ENCODE results near the gene SLC45A1. TPM values are rescaled to one million over a fixed set of nuclear protein-coding genes. Genes with fewer than 3 reads are reported as not detected.

Gene SLC45A1
- total RNA-seq, 4 donors from 2014 or later = 0.84 to 4.1 (median 2.7) TPM

DNA sequence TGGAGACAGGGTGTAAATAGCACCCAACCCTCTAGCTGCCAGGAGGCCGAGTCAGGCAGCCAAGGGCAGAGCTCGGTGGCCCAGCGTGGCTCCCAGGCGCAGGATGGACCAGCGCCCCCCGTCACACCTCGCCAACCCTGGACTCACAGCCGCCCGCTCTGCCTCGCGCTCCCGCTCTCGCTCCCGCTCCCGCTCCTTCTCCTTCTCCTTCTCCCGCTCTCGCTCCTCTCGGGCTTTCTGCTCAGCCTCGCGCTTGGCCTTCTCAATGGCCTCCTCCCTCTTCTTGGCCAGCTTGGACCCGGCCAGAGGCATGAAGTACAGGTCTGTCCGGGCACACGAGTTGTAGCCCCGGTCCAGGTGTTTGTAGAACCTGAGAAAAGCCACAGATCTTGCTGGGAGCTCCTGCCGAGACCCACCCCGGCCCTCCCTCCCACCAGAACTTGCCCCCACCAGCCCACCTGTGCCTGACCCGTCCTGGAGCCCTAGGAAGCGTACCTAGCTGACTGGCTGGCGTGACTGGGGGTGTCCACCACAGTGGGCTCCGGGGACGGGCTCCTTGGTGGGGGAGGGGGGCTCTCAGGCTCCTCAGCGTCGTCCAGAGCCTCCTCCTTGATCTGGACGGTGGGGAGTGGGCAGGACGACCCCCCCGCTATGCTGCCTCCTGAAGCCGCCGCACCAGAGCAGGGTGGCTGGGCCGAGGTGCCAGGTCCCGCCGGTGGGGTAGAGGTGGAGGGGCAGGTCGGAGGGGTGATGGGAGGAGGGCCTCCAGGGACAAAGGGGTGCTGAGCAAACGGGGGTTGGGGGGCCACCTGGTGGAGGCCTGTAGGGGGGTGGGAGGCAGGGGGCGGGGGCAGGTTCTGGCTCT lies 41.9 kb downstream of the SLC45A1 start:
- DNase-seq (ENCODE audit: low spot score) = no peak
- TF ChIP-seq, protein P1, sequence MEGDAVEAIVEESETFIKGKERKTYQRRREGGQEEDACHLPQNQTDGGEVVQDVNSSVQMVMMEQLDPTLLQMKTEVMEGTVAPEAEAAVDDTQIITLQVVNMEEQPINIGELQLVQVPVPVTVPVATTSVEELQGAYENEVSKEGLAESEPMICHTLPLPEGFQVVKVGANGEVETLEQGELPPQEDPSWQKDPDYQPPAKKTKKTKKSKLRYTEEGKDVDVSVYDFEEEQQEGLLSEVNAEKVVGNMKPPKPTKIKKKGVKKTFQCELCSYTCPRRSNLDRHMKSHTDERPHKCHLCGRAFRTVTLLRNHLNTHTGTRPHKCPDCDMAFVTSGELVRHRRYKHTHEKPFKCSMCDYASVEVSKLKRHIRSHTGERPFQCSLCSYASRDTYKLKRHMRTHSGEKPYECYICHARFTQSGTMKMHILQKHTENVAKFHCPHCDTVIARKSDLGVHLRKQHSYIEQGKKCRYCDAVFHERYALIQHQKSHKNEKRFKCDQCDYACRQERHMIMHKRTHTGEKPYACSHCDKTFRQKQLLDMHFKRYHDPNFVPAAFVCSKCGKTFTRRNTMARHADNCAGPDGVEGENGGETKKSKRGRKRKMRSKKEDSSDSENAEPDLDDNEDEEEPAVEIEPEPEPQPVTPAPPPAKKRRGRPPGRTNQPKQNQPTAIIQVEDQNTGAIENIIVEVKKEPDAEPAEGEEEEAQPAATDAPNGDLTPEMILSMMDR (IDR thresholded peaks at IDR 0.05) = no peak

DNA sequence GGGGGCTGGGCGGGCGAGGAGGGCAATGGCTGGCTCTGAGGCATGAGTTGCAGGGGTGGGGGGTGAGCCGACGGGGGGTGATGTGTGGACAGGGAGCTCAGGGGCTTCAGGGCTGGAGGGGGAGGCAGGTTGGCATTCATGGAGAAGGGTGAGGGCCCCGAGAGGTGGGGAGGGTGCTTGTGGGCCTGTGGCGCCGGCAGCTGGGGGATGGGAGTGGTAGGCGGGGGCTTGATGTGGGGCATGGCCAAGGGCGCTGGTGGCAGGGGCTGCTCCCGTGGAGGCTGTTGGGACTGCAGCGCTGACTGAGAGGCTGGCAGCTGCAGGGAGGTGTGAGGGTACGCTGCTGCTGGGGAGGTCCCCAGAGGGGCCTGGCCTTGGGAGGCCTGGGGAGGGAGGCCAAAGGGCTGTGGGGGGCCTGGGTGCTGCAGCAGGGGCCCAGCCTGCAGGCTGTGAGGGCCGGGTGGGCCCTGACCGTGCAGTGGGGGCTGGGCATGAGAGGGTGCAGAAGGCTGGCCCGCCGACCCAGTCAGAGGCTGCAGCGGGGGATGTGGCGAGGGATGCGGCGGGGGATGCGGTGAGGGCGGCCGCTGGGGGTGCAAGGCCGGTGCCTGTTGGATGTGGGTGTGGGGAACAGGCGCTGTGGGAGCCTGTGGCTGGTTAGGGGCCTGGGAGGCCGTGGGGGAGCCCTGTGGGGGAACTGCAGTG lies 42.7 kb downstream of the SLC45A1 start:
- DNase-seq (ENCODE audit: low spot score) (no peak), ATAC-seq (ENCODE audit: low FRiP score) (no peak)
- TF ChIP-seq, protein P1 (IDR thresholded peaks at IDR 0.05) = no peak

More for the DNA sequence above, 41.9 kb downstream of the SLC45A1 start:
- no peak for ATAC-seq (ENCODE audit: low FRiP score)

- DNase-seq (ENCODE audit: low spot score) (no peak), ATAC-seq (ENCODE audit: low FRiP score) (no peak)
- TF ChIP-seq, protein P1 (IDR thresholded peaks at IDR 0.05) = no peak
These were observed 43.4 kb downstream of the SLC45A1 start for GRCh38 chr1:8361198-8361849.

- TF ChIP-seq, protein P1 (IDR thresholded peaks at IDR 0.05) = no peak
- no peak for ATAC-seq (ENCODE audit: low FRiP score)
- DNase-seq (ENCODE audit: low spot score) = no peak
These were observed 44.8 kb downstream of the SLC45A1 start for GRCh38 chr1:8362701-8363101.

DNA sequence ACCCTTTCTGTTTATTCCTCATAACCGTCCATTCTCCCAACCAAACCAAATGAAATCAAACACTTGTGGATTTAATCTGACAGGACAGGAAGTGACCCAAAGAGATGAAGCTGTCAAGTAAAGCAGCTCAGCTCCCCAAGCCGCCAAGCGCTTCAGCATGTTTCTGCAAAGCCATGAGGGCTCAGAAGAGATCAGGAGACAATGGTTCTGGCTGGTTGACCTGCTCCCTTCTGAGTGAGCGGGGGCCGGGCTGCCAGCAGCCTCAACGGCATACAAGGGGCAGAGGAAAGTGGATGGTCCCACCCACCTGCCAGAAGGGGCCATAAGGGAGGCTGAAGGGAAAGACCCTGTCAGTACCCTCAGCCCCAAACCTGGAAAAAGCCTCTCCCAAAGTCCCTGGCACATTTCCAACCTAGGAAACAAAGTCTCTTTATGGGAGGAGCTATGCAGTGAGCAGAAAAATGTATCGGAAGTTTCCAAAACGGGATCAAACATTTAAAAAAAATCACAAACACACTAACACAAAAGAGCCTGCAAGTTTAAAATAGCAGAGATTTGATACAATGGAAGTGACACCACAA lies 45.4 kb downstream of the SLC45A1 start:
- TF ChIP-seq, protein P1 (IDR thresholded peaks at IDR 0.05) = no peak
- ATAC-seq (ENCODE audit: low FRiP score) (no peak), DNase-seq (ENCODE audit: low spot score) (no peak)

GRCh38 chr1:8363767-8364301 lies 45.9 kb downstream of the SLC45A1 start:
- no peak for DNase-seq (ENCODE audit: low spot score)
- TF ChIP-seq, protein P1 (IDR thresholded peaks at IDR 0.05) = no peak
- no peak for ATAC-seq (ENCODE audit: low FRiP score)
